K562 (cell line): ENCODE results near the gene ATG7.

Experiments
- CHCHD3 ChIP-seq: fragments of 250-450 bp; sonication (Bioruptor Pico); IDR thresholded peaks from 2 replicates; pipeline ENCODE4 v2.1.2; 2022; ENCODE audit warnings: mild to moderate bottlenecking
- GABPB2 ChIP-seq: fragments of 250-450 bp; sonication (Bioruptor Pico); conservative IDR thresholded peaks from 2 replicates; pipeline ENCODE4 v1.5.1; 2021; ENCODE audit warnings: mild to moderate bottlenecking
- HNRNPLL ChIP-seq: fragments of 200-400 bp; formaldehyde crosslinking; IDR thresholded peaks from 2 replicates; pipeline ENCODE4 v1.6.1; 2017; ENCODE audit warnings: low read length, low read depth, mild to moderate bottlenecking; ENCODE audit not compliant: poor library complexity, severe bottlenecking
- JUN ChIP-seq, 2 experiments: sonication (generic) in 1 of 2; formaldehyde crosslinking in 1 of 2; IDR thresholded peaks; 2 replicates each; pipeline versions ENCODE4 v1.6.1 to v1.8.0; 2012 to 2022; ENCODE audit warnings: borderline replicate concordance in 2 of 2, mild to moderate bottlenecking in 2 of 2, improper control_type of control experiment in 1 of 2, low read depth in 1 of 2, low read length in 1 of 2, missing genetic modification reagents in 1 of 2
- PATZ1 ChIP-seq: fragments of 250-450 bp; sonication (Bioruptor Pico); IDR thresholded peaks from 2 replicates; pipeline ENCODE4 v1.5.0; 2020; ENCODE audit warnings: mild to moderate bottlenecking, borderline replicate concordance
- PCBP2 ChIP-seq: fragments of 200-400 bp; formaldehyde crosslinking; IDR thresholded peaks from 2 replicates; pipeline ENCODE4 v1.6.1; 2018; ENCODE audit warnings: low read length, low read depth, mild to moderate bottlenecking, moderate library complexity; ENCODE audit not compliant: poor library complexity, severe bottlenecking
- POLR2A ChIP-seq: fragments of 450-650 bp; conservative IDR thresholded peaks from 2 replicates; pipeline ENCODE4 v1.6.1; 2016
- PRMT5 ChIP-seq: sonication (generic); formaldehyde crosslinking; IDR thresholded peaks from 2 replicates; pipeline ENCODE4 v1.5.0; 2020; ENCODE audit warnings: missing genetic modification reagents
- SREBF2 ChIP-seq: sonication (generic); formaldehyde crosslinking; IDR thresholded peaks from 2 replicates; pipeline ENCODE4 v1.4.0; 2020; ENCODE audit warnings: mild to moderate bottlenecking, missing genetic modification reagents
- STAT5B ChIP-seq: fragments of 250-450 bp; sonication (Bioruptor Pico); IDR thresholded peaks from 2 replicates; pipeline ENCODE4 v1.8.0; 2021; ENCODE audit warnings: mild to moderate bottlenecking, inconsistent platforms
- ZNF253 ChIP-seq: fragments of 250-450 bp; sonication (Bioruptor Pico); conservative IDR thresholded peaks from 2 replicates; pipeline ENCODE4 v1.6.1; 2021; ENCODE audit warnings: mild to moderate bottlenecking
- ZNF518B ChIP-seq: fragments of 250-450 bp; sonication (Bioruptor Pico); IDR thresholded peaks from 2 replicates; pipeline ENCODE4 v1.5.0; 2021; ENCODE audit warnings: mild to moderate bottlenecking, moderate library complexity
- TF ChIP-seq, protein P1 (sequence below): fragments of 250-450 bp; sonication (Bioruptor Pico); IDR thresholded peaks from 2 replicates; pipeline ENCODE4 v1.5.0; 2021

DNA sequence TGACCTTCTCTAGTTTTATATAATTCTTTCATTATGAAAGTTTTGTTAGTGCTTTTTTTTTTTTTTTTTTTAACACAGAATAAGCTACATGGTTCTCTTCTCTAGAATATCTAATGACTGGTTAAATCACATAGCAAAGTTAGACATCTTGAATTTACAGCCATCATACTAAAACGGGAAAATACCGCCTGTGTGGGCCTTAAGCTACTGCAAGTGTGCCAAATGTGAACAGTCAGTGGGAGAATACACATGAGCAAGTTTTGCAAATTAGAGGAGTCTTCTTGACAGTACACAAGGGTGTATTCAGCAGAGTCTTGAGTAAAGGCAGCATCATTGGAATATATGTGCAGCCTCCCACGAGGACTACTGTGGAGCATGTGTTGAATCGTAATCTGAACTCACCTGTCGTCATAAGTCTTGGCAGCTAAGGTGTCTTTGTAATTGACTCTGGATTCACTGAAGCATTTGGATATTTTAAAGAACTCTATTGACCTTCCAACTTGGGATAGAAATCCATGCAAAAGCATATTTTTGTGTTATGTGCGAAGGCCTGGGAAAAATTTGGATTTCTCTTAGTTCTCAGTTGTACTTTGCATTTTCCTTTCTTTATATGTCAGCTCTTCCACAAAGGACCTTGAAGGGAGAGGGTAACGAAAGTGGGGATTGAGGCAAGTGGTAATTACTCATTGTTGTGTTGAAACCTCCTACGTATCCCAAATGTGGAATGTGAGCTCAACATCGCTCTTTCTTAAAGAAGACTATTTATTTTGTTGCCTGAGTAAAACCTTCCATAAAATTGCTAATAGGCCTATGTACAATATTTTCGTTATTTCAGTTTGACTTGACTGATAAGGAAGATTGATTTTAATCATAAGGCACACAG lies 117.4 kb downstream of the ATG7 start:
- TF ChIP-seq SREBF2 (CRISPR knock-in tag) (no peak), JUN (IDR thresholded peaks at IDR 0.05; ENCODE audit: borderline replicate concordance, low read depth, low read length) (no peak), JUN (CRISPR knock-in tag; IDR thresholded peaks at IDR 0.05; ENCODE audit: borderline replicate concordance) (no peak), CHCHD3 (no peak), PRMT5 (no peak), POLR2A (no peak), ZNF253 (CRISPR knock-in tag) (no peak), HNRNPLL (no peak), STAT5B (no peak), PCBP2 (no peak), GABPB2 (CRISPR knock-in tag) (no peak), ZNF518B (CRISPR knock-in tag) (no peak), PATZ1 (CRISPR knock-in tag) (no peak)
- TF ChIP-seq, protein P1, sequence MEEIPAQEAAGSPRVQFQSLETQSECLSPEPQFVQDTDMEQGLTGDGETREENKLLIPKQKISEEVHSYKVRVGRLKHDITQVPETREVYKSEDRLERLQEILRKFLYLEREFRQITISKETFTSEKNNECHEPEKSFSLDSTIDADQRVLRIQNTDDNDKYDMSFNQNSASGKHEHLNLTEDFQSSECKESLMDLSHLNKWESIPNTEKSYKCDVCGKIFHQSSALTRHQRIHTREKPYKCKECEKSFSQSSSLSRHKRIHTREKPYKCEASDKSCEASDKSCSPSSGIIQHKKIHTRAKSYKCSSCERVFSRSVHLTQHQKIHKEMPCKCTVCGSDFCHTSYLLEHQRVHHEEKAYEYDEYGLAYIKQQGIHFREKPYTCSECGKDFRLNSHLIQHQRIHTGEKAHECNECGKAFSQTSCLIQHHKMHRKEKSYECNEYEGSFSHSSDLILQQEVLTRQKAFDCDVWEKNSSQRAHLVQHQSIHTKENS: no peak
